Thoracic aorta (tissue), 2 donors: ENCODE data around the gene CPM. TPM values are rescaled to one million over a fixed set of nuclear protein-coding genes. Genes with fewer than 3 reads are reported as not detected.

Source experiments
- ATAC-seq: fragments of 150-250 bp; one replicate; pipeline ENCODE4 v1.8.0; 2017; ENCODE audit warnings: low read depth; ENCODE audit not compliant: insufficient number of reproducible peaks, low FRiP score
- DNase-seq: peaks from one replicate; pipeline ENCODE4 v3.0.0-alpha.2; 2020; ENCODE audit warnings: low spot score
- H3K27ac ChIP-seq, 2 donors: fragments of 200-600 bp; sonication (generic); 1 replicate in 1 of 2; 2 replicates in 1 of 2; pipeline ENCODE4 v1.5.1; 2016; ENCODE audit warnings: mild to moderate bottlenecking in 2 of 2, moderate library complexity in 2 of 2
- H3K27me3 ChIP-seq: fragments of 200-600 bp; sonication (generic); replicated peaks from 2 replicates; pipeline ENCODE4 v1.6.0; 2016; ENCODE audit warnings: mild to moderate bottlenecking; ENCODE audit not compliant: insufficient read depth
- H3K36me3 ChIP-seq: fragments of 200-600 bp; sonication (generic); one replicate; pipeline ENCODE4 v1.5.1; 2016
- H3K4me1 ChIP-seq, 2 donors: fragments of 200-600 bp; sonication (generic); 1 replicate in 1 of 2; 2 replicates in 1 of 2; pipeline versions ENCODE4 v1.5.1 to v1.6.0; 2016; ENCODE audit warnings: low read depth in 2 of 2, mild to moderate bottlenecking in 1 of 2; ENCODE audit not compliant: control insufficient read depth in 1 of 2
- H3K4me3 ChIP-seq: fragments of 200-600 bp; sonication (generic); 2 replicates; pipeline ENCODE4 v1.5.1; 2016; ENCODE audit warnings: mild to moderate bottlenecking
- H3K9me3 ChIP-seq: fragments of 200-600 bp; sonication (generic); 2 replicates; pipeline ENCODE4 v1.5.1; 2016
- total RNA-seq, 2 donors: library from RNA; depleted of rRNA; stranded (reverse); fragments of >200 nt; gene quantifications; one replicate each; pipeline versions ENCODE4 v1.1.0 to v1.2.3, GENCODE V29; 2016
- TF ChIP-seq, protein P1 (sequence below): fragments of 200-600 bp; sonication (generic); IDR thresholded peaks from one replicate; pipeline ENCODE4 v1.5.1; 2019; ENCODE audit warnings: antibody characterized with exemption

CPM gene
- total RNA-seq, 2 donors from 2014 or later, result 22.1 to 62.3 TPM

- H3K9me3 ChIP-seq, result no peaks in the 10 kb centered on the region
- no peak overlapping the region for H3K27ac ChIP-seq
- DNase-seq (no peak), ATAC-seq (no peak)
- TF ChIP-seq, protein P1, sequence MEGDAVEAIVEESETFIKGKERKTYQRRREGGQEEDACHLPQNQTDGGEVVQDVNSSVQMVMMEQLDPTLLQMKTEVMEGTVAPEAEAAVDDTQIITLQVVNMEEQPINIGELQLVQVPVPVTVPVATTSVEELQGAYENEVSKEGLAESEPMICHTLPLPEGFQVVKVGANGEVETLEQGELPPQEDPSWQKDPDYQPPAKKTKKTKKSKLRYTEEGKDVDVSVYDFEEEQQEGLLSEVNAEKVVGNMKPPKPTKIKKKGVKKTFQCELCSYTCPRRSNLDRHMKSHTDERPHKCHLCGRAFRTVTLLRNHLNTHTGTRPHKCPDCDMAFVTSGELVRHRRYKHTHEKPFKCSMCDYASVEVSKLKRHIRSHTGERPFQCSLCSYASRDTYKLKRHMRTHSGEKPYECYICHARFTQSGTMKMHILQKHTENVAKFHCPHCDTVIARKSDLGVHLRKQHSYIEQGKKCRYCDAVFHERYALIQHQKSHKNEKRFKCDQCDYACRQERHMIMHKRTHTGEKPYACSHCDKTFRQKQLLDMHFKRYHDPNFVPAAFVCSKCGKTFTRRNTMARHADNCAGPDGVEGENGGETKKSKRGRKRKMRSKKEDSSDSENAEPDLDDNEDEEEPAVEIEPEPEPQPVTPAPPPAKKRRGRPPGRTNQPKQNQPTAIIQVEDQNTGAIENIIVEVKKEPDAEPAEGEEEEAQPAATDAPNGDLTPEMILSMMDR, result no peak
- peaks cover 37% of the 10 kb centered on the region for H3K36me3 ChIP-seq
- H3K27me3 ChIP-seq, result no peaks in the 10 kb centered on the region
- H3K4me1 ChIP-seq, result peaks cover 37% of the 10 kb centered on the region in 2 donors
- H3K4me3 ChIP-seq, result no peak overlapping the region
These were observed 116.8 kb downstream of the CPM start for GRCh38 chr12:68815928-68816800.

DNA sequence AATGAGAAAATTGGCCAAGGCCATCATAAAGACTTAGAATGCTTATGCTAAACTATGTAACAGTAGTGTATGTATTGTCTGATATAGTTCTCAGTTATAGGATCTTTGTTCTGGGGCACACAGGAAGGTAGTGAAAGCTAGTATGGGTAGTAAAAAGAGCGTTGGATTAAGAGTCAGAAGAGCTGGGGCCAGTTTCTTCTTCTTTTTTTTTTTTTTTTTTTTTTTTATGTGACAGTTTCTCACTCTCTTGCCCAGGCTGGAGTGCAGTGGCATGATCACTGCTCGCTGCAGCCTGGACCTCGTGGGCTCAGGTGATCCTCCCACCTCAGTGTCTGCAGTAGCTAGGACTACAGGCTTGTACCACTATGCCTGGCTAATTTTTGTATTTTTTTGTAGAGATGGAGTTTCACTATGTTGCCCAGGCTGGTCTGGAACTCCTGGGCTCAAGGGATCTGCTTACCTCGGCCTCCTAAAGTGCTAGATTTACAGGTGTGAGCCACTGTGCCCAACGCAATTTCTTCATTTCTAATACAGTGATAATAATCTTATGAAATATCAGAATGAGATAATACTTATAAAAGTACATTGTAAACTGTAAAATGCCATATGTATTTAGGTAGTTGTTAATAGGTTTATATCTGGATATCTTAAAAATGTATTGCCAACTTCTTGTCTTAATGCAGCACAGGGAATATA lies 117.6 kb downstream of the CPM start:
- no peak for ATAC-seq
- no peak overlapping the region for H3K27ac ChIP-seq
- no peak overlapping the region for H3K4me3 ChIP-seq
- no peaks in the 10 kb centered on the region for H3K9me3 ChIP-seq
- peaks cover 40% of the 10 kb centered on the region for H3K36me3 ChIP-seq
- no peaks in the 10 kb centered on the region for H3K27me3 ChIP-seq
- peaks cover 42 to 45% of the 10 kb centered on the region in 2 donors for H3K4me1 ChIP-seq
- TF ChIP-seq, protein P1, result no peak
- no peak for DNase-seq

GRCh38 chr12:68814490-68815231 lies 118.3 kb downstream of the CPM start:
- Histone ChIP-seq H3K27me3 (no peaks in the 10 kb centered on the region), H3K9me3 (no peaks in the 10 kb centered on the region), H3K4me3 (no peak overlapping the region), H3K27ac (no peak overlapping the region), H3K4me1 (peaks cover 46% of the 10 kb centered on the region in 2 donors), H3K36me3 (peaks cover 39% of the 10 kb centered on the region)
- no peak for ATAC-seq
- TF ChIP-seq, protein P1, result no peak
- DNase-seq, result no peak

DNA sequence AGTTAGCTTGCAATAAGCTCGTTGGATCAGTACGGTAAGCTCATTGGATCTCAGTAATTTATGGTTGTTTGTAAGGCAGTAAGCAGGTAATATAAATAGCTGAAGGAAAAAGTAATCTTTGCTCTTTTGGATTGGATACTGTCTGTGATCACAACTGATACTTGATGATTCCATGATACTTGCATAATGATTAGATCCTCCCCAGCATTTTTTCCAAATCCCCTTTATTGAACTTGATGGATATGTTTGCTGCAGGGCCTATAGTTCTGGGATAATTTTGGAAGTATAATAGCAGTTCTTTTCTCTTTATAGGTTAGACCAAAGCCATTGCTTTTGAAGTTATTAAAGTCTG lies 119.8 kb downstream of the CPM start:
- H3K4me1 ChIP-seq, result peaks cover 46 to 49% of the 10 kb centered on the region in 2 donors
- DNase-seq (no peak), ATAC-seq (no peak)
- TF ChIP-seq, protein P1, result no peak
- H3K27ac ChIP-seq, result no peak overlapping the region
- H3K27me3 ChIP-seq, result no peaks in the 10 kb centered on the region
- peaks cover 30% of the 10 kb centered on the region for H3K36me3 ChIP-seq
- H3K4me3 ChIP-seq, result no peak overlapping the region
- H3K9me3 ChIP-seq, result no peaks in the 10 kb centered on the region
